ENCODE measurements around the gene PLEKHA7.

The PLEKHA7 gene

DNA sequence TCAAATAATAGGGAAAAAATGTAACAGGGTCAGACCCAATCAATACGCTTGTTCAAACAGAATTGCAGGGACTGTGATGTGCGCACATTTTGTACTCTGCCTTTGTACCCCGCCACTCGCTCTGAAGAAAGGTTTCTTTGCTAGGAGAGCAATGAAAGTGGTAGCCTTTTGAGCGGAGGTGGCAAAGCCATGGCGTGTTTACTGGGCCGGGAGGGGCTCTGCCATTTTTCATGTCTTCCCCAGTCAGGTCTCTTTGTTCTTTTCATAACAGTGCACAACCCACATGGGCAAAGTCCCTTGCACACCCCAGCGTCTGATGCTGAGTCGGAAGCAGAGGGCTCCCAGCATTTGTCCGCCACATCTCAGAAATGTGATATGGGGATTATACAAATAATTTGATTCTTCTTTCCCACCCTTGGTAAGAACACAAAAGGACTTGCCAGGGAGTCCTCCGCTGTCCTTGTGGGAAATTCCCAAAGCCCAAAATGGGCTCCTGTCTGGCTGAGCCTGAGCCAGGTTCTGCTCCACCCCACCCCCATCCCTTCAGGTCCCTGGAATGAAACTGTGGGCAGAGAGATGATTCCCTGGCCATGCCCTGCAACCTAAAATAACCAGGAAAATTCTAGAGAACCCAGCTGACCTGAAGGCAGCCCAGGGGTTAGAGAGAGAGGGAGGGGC lies 239.1 kb downstream of the PLEKHA7 start:
- no peak for DNase-seq (ENCODE audit: low read depth)

DNA sequence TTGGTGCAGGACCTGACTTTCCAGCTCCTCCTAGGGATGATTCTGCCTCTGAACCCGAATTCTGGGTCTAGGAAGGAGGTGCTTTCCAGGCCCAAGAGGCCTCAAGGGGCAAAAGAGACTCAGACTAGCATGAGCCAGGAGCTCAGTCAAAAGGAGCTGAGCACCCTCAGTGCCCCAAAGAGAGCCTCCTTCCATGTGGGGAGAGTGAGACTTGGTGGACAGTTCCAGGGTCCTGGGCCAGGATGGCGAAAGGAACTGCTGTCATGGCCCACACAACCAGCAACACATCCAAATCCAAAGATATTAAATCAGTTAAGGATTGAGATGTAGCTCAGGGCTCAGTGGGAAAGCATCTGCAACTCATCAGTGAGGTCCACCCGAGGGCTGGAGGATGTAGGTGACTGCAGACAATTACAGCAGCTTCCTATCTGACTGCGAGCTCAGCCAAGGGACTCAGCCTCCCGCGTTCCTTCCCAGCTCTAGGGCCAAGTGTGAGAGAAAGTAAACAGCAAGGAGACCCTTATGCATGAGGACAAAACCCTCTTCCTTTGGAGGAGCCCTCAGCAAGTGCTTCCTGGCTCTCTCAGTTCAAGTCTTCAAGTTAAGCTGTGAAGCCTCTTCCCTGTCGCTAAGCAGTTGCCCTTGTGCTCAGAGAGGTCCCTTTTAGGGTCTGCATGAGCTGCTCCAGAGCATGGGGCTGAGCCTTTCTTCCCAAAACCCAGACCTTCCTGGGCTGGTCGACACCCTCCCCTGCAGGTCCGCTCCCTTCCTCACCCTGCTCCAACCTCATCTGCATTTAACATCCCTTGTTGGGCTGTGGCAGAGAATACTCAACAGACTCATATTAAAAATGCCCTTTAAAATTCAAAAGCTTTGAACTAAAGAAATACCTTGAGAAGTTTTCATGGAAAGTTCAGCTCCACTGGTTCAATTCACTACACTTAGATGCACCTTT lies 240.0 kb downstream of the PLEKHA7 start:
- DNase-seq (ENCODE audit: low read depth), result no peak

DNA sequence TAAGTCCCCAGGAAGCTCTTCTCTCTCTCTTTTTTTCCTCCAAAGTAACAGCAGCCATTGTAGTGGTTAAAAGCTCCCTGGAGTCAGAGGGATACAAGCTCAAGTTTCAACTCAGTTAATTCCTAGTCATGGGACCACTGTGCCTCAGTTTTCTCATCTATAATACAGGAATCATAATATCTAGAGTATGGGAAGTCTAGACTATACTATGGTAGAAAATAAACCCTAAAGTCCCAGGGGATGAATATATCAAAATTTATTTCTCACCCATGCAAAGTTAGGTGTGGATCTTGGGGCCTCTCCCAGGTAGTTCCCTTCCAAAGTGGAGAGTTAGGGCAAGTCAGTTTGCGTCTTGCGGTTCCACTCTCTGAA lies 242.1 kb downstream of the PLEKHA7 start:
- DNase-seq (ENCODE audit: low read depth), result no peak

DNA sequence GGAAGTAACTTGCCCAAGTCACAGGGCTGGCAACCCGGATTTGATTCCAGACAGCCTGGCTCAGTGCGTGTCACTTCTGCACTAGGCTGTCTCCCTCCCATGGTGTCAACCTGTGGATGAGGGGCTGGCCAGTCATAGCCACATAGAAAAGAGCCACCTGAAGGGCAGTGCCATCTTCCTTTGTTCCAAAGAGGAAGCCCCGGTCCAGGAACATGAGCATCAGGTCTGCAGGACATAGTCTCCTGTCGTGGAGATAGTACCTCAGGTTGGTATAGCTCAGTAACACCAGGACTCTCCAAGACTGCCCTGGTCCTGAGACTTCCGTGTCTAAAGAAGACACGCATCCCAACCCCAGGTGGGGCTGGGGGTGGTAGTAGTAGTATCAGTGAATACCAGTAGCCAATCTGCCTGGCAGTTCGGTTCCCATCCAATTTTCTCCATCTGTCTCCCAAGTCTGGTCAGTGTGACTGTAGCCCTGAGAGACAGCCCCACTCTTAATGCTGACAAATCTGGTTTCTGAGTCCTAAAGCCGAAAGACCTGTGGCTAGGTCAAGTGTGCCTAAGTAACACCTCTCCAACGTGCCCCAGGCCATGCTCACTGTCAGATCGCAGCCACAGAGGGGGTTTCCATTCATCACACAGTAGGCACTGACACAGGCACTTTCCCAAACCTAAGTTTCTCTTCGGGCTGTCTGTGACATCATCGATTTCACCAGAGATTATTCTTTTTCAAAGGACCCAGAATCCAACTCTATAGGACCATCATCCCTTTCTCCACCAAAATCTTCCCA lies 242.7 kb downstream of the PLEKHA7 start:
- no peak for DNase-seq (ENCODE audit: low read depth)

DNA sequence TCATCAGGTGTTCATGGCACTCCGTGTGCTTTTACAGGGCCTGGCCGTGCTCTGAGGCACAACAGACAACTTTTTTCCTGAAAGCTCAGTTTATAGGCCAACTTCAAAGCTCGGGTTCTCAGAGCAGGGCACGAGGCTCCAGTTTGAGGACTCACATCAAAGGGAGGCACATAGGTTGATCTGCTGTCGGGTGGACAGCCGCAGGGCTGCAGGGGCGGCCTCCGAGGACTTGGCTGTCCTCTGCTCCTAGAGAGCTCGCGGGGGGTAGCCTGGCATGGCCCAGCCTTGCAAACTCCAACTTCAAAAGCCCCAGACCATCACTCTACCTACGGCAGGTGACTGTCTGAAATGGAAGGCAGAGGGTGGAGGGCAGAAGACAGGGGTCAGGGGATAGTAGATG lies 244.2 kb downstream of the PLEKHA7 start:
- no peak for DNase-seq (ENCODE audit: low read depth)

DNA sequence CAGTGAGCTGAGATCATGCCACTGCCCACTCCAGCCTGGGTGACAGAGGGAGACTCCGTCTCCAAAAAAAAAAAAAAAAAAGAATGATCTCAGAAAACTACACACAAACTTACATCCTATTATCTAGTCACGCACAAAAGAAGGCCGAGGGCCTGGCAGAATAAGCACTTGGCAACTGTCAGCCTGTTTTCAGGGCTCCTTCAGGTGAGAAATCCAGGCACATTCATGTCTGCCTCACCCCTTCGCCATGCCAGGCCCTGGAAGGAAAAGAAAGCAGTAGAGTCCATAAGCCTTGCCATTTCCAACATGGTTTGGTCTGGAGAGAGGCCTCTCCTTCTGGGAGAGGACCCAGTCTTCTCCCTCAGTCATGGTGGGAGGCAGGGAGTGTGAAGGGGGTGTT lies 244.8 kb downstream of the PLEKHA7 start:
- no peak for DNase-seq (ENCODE audit: low read depth)

DNA sequence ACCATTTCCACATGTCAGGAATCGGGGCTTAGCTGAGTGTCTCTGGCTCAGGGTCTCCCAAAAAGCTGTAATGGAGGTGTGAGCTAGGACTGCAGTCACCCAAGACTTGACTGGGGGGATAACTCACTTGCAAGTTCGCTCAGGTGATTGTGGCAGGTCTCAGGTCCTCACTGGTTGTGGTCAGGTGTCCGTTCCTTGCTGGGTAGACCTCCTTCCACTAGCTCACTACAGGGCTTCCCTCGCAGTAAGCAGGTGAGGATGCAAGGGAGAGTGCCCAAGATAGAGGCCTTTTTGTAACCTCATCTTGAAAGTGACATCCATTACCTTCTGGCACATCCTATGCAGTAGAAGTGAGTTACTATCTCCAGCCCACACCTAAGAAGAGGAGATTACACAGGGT lies 246.3 kb downstream of the PLEKHA7 start:
- no peak for DNase-seq (ENCODE audit: low read depth)

DNA sequence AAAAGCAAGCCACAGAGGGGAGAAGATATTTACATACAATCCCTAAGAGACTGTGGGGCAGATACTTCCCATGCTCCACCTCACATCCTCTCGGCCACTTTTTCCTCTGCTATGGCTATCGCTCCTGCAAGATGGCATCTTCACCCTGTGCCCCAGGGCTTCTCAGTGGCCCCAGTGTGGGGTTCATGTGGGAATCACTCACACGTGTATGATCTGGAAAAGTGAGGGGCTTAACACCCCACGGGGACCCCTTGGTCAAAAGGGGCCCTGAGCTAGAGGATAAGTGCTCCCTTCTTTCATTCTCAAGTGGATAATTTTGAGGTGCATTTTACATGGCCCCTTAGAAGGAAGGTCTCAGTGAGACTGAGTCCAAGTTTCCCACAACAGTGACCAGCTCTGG lies 247.1 kb downstream of the PLEKHA7 start:
- no peak for DNase-seq (ENCODE audit: low read depth)

DNA sequence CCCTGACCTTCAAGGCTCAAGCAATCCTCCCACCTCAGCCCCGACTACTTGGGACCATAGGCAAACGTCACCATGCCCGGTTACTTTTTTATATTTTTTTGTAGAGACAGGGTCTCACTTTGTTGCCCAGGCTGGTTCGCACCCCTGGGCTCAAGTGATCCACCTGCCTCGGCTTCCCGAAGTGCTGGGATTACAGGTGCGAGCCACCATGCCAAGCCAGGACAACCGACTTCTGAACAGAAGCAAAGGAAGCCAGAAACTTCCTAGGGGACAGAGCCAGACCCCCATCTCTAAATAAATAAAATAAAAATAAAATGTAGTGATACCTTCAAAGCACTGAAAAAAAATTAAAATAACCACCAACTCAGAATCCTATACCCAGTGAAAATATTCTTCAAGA lies 249.3 kb downstream of the PLEKHA7 start:
- no peak for DNase-seq (ENCODE audit: low read depth)

DNA sequence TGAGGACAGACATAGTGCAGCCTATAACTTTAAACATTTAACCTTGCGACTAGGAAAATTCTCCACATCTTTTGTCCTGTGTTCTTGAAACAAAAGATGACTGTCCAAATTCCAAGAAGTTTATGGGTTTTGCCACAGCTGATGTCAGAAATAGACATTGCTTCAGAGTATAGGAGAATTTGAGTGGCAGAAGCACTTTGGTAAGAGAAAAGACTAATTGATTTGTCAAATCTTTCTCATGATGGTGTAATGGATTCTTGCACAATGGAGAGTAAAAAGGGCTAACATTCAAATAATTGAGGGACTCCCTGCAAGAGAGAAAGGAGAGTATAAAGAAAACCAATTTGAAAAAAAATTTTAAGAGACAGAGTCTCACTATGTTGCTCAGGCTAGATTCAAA lies 250.5 kb downstream of the PLEKHA7 start:
- no peak for DNase-seq (ENCODE audit: low read depth)

DNA sequence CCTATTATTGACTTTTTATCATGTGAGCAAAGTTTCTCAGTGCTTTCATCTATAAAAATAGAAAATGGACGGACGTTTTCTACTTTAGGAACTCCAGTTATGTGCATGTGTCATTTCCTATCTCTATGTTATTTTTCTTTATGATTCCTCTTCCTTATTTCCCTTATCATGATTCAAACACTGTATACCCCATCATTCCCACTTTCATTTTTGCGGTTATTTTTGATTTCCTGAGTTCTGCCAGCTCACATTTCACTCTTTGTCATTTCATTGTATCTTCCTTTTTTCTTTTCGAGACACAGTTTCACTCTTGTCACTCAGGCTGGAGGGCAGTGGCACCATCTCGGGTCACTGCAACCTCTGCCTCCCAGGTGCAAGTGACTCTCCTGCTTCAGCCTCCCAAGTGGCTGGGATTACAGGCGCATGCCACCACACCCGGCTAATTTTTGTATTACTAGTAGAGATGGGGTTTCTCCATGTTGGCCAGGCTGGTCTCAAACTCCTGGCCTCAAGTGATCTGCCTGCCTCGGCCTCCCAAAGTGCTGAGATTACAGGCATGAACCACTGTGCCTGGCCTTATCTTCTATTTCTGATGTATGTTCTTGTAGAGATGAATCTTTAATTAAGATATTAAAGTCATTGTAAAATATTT lies 254.2 kb downstream of the PLEKHA7 start:
- no peak for DNase-seq (ENCODE audit: low read depth)

DNA sequence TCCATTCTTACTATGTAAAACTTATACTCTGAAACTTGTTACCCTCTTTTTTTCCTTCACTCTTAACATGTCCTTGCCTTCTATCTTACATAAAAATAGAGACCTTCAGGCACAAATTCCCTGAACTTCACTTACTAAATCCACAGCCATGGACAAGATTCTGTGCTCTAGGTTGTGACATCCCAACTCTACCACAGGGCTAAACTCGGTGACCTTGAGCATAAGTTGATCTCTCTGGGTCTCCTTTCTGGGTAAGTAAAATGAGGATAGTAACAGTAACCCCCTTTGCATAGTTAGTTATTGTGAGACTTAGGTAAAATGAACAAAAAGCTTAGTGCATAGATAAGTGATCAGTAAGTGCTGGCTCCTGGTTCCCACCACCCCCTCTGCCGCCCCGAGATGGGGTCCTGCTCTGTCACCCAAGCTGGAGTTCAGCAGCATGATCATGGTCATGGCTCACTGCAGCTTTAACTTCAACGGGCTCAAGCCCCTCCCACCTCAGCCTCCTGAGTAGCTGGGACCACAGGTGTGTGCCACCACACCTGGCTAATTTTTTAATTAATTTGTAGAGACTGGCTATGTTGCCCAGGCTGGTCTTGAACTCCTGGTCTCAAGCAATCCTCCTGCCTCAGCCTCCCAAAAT lies 255.7 kb downstream of the PLEKHA7 start:
- no peak for DNase-seq (ENCODE audit: low read depth)

DNA sequence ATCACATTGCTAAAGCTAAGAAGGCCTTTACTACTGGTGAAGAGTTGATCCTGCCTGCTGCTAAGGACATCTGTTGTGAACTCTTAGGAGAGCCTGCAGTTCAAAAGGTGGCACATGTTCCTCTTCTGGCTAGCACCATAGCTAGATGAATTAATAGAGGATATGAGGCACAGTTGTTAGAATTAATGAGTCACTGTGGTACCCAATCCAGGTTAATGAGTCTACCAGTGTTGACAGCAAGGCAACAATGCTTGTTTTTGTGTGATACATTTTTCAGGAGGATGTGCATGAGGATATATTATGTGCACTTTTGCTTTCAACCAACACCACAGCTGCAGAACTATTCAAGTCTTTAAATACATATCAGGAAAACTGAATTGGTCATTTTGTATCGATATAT lies 263.8 kb downstream of the PLEKHA7 start:
- no peak for DNase-seq (ENCODE audit: low read depth)

DNA sequence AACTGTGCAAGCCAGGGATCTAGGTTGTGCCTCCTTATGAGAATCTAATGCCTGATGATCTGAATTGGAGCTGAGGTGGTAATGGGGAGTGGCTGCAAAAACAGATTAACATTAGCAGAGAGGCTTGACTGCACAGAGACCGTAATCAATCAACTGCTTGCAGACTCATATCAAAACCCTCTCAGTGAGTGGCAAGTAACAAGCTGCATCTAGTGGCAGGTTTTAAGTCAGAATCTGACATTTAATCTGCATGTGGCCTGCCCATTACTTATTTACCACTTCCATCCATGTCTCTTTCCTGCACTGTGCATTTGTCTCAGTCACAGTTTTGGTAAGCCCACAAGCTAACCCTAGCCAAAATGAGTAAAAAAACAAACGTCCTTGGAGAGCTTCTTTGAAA lies 264.5 kb downstream of the PLEKHA7 start:
- no peak for DNase-seq (ENCODE audit: low read depth)

DNA sequence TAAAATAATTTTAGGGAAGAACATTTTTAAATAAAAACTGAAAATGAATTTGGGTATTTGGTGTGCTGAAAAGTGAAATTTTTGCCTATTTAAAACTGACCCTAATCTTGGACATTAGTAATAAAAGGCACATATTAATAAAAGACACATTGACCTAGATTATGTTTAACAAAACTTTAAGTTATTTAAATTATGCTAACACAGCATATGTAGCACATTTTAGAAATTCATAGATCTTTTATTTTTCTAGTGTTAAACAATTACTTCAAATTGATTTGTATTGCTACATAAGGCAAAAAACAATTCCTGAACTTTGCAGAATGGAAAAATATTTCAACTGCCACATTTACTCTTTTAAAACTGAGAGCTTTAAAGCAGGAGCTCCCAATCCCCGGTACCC lies 265.1 kb downstream of the PLEKHA7 start:
- DNase-seq (ENCODE audit: low read depth), result no peak

DNA sequence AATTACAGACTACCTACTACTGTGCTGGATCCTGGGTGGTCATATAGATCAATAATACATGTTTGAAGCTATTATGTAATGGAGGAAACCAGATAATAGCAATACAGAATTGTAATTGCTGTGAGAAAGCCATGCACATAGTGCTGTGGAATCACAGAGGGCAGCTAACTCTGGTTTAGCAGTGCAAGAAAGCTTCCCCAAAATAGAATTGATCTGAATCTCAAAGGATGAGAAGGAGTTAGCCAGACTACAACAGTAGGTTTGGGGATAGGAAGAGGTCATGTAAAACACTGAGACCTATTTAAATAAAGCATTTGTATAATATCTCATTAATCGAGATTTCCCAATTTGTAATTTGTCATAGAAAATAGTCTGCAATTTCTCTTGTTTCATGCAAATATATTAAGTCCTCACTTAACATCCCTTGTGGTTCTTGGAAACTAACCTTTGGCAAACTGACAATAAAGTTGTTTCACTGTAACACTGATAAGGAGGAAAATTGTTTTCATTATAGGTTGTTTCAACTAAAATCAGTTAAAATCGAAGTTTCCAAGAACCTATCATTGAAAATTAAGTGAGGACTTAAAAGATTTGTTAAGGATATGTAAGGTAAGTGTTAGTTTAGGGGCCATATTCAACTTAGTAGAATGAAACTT lies 268.1 kb downstream of the PLEKHA7 start:
- DNase-seq (ENCODE audit: low read depth), result no peak

DNA sequence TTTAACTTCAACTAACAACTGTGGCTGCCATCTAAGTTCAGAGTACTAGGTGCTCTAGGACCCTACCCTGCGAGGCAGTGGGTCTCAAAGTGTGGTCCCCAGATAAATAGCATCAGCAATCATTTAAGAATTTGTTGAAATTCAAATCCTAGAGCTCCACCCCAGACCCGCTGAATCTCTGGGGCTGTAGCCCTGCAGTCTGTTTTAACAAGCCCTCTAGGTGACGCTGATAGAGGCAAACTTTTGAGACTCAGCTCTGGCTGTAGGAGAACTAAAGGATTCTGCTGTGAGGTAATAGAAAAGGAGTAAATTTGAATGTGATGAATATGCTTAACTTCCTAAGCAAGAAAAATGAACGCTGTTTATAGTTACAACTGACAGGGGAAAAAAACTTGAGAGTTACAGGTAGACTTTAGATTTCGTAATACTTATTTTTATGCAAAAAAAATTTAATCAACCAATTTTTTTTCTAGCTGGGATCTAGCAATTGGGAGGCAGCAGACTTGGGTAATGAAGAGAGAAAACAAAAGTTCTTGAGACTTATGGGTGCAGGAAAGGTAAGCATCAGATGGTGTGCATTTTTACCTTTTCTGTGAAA lies 270.0 kb downstream of the PLEKHA7 start:
- no peak for DNase-seq (ENCODE audit: low read depth)

DNA sequence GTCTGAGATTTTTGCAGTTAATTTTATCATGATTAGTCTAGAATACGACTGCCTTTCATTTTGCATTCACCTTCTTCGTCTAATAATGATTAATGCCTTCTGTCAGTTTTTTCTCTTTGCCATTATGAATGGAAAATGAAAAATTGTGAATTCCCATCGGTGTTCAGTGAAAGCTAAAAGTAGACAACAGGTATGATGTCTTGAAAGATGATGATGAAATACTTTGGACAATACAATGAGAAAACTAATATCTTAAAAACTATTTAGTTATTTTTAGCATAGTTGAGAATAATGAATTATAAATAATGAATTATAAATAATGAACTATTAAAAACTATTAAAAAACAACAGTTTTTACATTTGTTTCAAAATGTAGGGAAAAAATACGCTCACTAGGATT lies 270.7 kb downstream of the PLEKHA7 start:
- DNase-seq (ENCODE audit: low read depth), result no peak

DNA sequence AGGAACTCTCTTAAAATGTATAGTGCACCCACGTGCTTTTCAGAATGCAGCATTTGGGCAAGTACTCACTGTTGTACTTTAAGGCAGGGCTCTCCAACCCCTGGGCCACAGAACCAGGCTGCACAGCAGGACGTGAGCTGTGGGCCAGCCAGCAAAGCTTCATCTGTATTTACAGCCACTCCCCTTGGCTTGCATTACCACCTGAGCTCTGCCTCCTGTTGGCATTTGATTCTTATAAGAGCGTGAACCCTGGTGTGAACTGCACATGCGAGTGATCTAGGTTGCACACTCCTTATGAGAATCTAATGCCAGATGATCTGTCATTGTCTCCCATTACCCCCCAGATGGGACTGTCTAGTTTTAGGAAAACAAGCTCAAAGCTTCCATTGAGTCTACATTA lies 272.7 kb downstream of the PLEKHA7 start:
- DNase-seq (ENCODE audit: low read depth), result no peak

DNA sequence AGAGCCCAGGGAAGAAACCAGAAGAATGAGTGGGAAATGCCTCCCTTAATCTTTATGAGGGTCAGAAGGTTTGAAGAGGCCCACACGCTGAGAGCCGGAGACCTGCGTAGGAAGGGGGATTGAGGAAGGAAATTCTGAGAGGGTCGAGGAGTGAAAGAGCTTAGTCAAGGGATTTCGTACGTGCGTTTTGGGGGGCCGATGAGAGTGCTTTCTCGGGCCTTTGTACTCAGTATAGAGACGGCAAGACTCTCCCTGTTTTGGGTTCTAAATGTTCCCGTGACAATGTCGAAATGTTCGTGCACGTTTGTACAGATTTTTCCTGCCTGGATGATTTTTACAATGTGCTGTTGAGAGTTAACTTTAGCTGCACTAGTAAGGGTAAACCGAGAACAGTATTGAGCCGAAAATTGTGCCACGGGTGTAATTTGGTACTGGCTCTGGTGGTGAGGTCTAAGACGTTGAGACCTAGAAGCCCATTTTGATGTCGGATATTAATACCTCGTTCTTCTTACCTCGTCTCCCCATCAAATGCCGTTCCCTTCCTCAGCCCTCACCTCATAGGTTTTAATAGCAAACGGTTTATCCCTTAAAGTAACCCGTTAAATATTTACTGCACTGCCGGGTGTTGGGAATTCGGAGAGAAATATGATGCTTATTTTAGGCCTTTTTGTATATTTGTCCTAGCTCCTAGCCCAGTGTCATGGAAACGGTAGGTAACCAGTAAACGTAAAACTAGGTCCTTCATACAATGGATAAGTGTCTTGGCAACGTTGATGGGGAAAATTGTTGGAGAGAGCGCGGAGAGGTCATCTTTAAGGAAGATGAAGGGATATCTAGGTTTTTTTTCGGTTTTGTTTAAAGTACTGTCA lies 275.0 kb downstream of the PLEKHA7 start:
- DNase-seq (ENCODE audit: low read depth), result no peak
